Neural crest cell (in vitro differentiated cells): ENCODE data around the gene CLEC2L. TPM values are rescaled to one million over a fixed set of nuclear protein-coding genes. Genes with fewer than 3 reads are reported as not detected.
A peak's percentile ranks its signal among the peaks of the same experiment; 100 is the strongest.

Experiments used
- DNase-seq: peaks from one replicate; pipeline ENCODE4 v3.0.0; 2021; ENCODE audit warnings: low read depth, mixed read lengths, low spot score
- H3K27ac Mint-ChIP-seq: one replicate; pipeline ENCODE4 v1.8.0; 2021; ENCODE audit warnings: mild to moderate bottlenecking, mixed read lengths; ENCODE audit not compliant: unreplicated experiment
- H3K27me3 Mint-ChIP-seq: 2 replicates; pipeline ENCODE4 v1.8.0; 2021; ENCODE audit warnings: low read depth, mild to moderate bottlenecking, mixed read lengths
- H3K36me3 Mint-ChIP-seq: 2 replicates; pipeline ENCODE4 v1.8.0; 2021; ENCODE audit warnings: low read depth, mild to moderate bottlenecking, mixed read lengths
- H3K4me1 Mint-ChIP-seq: 2 replicates; pipeline ENCODE4 v1.8.0; 2021; ENCODE audit warnings: mixed read lengths
- H3K4me3 Mint-ChIP-seq: one replicate; pipeline ENCODE4 v1.8.0; 2021; ENCODE audit warnings: mild to moderate bottlenecking, mixed read lengths
- H3K9me3 Mint-ChIP-seq: 2 replicates; pipeline ENCODE4 v1.8.0; 2021; ENCODE audit warnings: mixed read lengths
- CTCF ChIP-seq: fragments of 200-600 bp; sonication (generic); conservative IDR thresholded peaks from 2 replicates; pipeline ENCODE4 v1.5.0; 2021; ENCODE audit warnings: antibody characterized with exemption, mild to moderate bottlenecking
- total RNA-seq: library from RNA; stranded (reverse); gene quantifications from 2 replicates; pipeline ENCODE4 v1.2.1, GENCODE V29; 2021

The CLEC2L gene
- total RNA-seq, 1 donor from 2014 or later: 0.65 TPM

GRCh38 chr7:139560199-139560598 is 36.7 kb downstream of the CLEC2L start:
- Mint-ChIP-seq H3K36me3 (peaks cover 10% of the 10 kb centered on the region), H3K4me1 (no peaks in the 10 kb centered on the region), H3K27me3 (peaks cover 6% of the 10 kb centered on the region), H3K4me3 (no peak overlapping the region), H3K9me3 (peaks cover 6% of the 10 kb centered on the region), H3K27ac (no peak overlapping the region)
- TF ChIP-seq CTCF: no peak
- no peak for DNase-seq

GRCh38 chr7:139560678-139561077 is 37.2 kb downstream of the CLEC2L start:
- Mint-ChIP-seq H3K9me3 (peaks cover 6% of the 10 kb centered on the region), H3K27ac (peak overlapping the region; percentile 6), H3K4me3 (no peak overlapping the region), H3K27me3 (peaks cover 6% of the 10 kb centered on the region), H3K4me1 (no peaks in the 10 kb centered on the region), H3K36me3 (peaks cover 10% of the 10 kb centered on the region)
- TF ChIP-seq CTCF: no peak
- DNase-seq: no peak

GRCh38 chr7:139562491-139562890 is 39.0 kb downstream of the CLEC2L start:
- peaks cover 3% of the 10 kb centered on the region for H3K4me1 Mint-ChIP-seq
- peaks cover 4% of the 10 kb centered on the region for H3K27me3 Mint-ChIP-seq
- no peak overlapping the region for H3K4me3 Mint-ChIP-seq
- peaks cover 6% of the 10 kb centered on the region for H3K9me3 Mint-ChIP-seq
- H3K36me3 Mint-ChIP-seq: peaks cover 10% of the 10 kb centered on the region
- TF ChIP-seq CTCF: no peak
- no peak for DNase-seq
- no peak overlapping the region for H3K27ac Mint-ChIP-seq

GRCh38 chr7:139562961-139563565 is 39.6 kb downstream of the CLEC2L start:
- Mint-ChIP-seq H3K4me3 (no peak overlapping the region), H3K36me3 (peaks cover 14% of the 10 kb centered on the region), H3K27ac (no peak overlapping the region), H3K27me3 (no peaks in the 10 kb centered on the region), H3K9me3 (peaks cover 6% of the 10 kb centered on the region), H3K4me1 (peaks cover 3% of the 10 kb centered on the region)
- no peak for DNase-seq
- TF ChIP-seq CTCF: no peak

GRCh38 chr7:139563856-139564255 is 40.4 kb downstream of the CLEC2L start:
- H3K4me1 Mint-ChIP-seq: peaks cover 3% of the 10 kb centered on the region

More at GRCh38 chr7:139563856-139564255, 40.4 kb downstream of the CLEC2L start:
- Mint-ChIP-seq H3K27me3 (no peaks in the 10 kb centered on the region), H3K9me3 (peaks cover 6% of the 10 kb centered on the region), H3K36me3 (peaks cover 14% of the 10 kb centered on the region), H3K27ac (no peak overlapping the region), H3K4me3 (no peak overlapping the region)
- DNase-seq: no peak
- TF ChIP-seq CTCF: no peak
